Neural cell (in vitro differentiated cells): Measurements from ENCODE around the gene TAX1BP3.

ENCODE experiments used
- EP300 ChIP-seq: fragments of 450-650 bp; conservative IDR thresholded peaks from 2 replicates; pipeline ENCODE4 v1.6.1; 2014; ENCODE audit warnings: antibody characterized with exemption, mild to moderate bottlenecking, moderate library complexity; ENCODE audit not compliant: poor library complexity, severe bottlenecking
- EZH2 ChIP-seq: fragments of 200-600, 300-800 bp; shearing (Covaris generic), sonication (generic); IDR thresholded peaks from 2 replicates; pipeline ENCODE4 v1.6.1; 2014; ENCODE audit warnings: antibody characterized with exemption, low read length, borderline replicate concordance, mild to moderate bottlenecking; ENCODE audit not compliant: insufficient read depth, poor library complexity, severe bottlenecking
- POLR2AphosphoS5 ChIP-seq: IDR thresholded peaks from 2 replicates; pipeline ENCODE4 v1.6.1; 2012
- RAD21 ChIP-seq: fragments of 450-650 bp; conservative IDR thresholded peaks from 2 replicates; pipeline ENCODE4 v1.6.1; 2014; ENCODE audit warnings: antibody characterized with exemption, mild to moderate bottlenecking, moderate library complexity
- TAF1 ChIP-seq: IDR thresholded peaks from 2 replicates; pipeline ENCODE4 v1.6.1; 2012; ENCODE audit warnings: low read depth
- TF ChIP-seq, protein P1 (sequence below): IDR thresholded peaks from 2 replicates; pipeline ENCODE4 v1.6.1; 2012; ENCODE audit warnings: borderline replicate concordance
- TF ChIP-seq, protein P2 (sequence below): fragments of 450-650 bp; IDR thresholded peaks from 2 replicates; pipeline ENCODE4 v1.5.1; 2014; ENCODE audit warnings: antibody characterized with exemption, mild to moderate bottlenecking, moderate library complexity; ENCODE audit not compliant: poor library complexity, severe bottlenecking

DNA sequence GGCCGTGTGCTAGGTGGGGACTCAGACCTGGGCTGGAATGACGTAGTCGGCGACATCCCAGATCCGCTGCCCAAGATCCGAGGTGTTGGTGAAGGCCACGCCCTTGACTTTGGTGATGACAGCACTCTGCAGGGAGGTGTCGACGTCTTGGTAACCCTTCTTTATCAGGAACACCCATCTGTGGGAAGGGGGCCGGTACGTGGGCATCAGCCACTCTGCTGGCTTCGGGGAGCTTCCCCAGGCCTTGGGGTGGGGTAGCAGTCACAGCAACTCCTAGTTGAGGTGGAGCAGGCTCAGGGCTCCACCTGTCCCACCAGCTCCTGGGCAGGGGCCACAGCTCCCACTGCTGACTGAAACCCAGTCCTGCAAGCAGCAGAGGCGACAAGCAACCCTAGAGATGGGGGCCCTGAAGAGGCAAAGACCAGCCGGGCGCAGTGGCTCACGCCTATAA is 23.3 kb upstream of the TAX1BP3 start:
- TF ChIP-seq, protein P1, sequence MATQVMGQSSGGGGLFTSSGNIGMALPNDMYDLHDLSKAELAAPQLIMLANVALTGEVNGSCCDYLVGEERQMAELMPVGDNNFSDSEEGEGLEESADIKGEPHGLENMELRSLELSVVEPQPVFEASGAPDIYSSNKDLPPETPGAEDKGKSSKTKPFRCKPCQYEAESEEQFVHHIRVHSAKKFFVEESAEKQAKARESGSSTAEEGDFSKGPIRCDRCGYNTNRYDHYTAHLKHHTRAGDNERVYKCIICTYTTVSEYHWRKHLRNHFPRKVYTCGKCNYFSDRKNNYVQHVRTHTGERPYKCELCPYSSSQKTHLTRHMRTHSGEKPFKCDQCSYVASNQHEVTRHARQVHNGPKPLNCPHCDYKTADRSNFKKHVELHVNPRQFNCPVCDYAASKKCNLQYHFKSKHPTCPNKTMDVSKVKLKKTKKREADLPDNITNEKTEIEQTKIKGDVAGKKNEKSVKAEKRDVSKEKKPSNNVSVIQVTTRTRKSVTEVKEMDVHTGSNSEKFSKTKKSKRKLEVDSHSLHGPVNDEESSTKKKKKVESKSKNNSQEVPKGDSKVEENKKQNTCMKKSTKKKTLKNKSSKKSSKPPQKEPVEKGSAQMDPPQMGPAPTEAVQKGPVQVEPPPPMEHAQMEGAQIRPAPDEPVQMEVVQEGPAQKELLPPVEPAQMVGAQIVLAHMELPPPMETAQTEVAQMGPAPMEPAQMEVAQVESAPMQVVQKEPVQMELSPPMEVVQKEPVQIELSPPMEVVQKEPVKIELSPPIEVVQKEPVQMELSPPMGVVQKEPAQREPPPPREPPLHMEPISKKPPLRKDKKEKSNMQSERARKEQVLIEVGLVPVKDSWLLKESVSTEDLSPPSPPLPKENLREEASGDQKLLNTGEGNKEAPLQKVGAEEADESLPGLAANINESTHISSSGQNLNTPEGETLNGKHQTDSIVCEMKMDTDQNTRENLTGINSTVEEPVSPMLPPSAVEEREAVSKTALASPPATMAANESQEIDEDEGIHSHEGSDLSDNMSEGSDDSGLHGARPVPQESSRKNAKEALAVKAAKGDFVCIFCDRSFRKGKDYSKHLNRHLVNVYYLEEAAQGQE, result no peak
- TF ChIP-seq POLR2AphosphoS5 (no peak), TAF1 (no peak), EZH2 (no peak), EP300 (no peak), RAD21 (no peak)
- TF ChIP-seq, protein P2, sequence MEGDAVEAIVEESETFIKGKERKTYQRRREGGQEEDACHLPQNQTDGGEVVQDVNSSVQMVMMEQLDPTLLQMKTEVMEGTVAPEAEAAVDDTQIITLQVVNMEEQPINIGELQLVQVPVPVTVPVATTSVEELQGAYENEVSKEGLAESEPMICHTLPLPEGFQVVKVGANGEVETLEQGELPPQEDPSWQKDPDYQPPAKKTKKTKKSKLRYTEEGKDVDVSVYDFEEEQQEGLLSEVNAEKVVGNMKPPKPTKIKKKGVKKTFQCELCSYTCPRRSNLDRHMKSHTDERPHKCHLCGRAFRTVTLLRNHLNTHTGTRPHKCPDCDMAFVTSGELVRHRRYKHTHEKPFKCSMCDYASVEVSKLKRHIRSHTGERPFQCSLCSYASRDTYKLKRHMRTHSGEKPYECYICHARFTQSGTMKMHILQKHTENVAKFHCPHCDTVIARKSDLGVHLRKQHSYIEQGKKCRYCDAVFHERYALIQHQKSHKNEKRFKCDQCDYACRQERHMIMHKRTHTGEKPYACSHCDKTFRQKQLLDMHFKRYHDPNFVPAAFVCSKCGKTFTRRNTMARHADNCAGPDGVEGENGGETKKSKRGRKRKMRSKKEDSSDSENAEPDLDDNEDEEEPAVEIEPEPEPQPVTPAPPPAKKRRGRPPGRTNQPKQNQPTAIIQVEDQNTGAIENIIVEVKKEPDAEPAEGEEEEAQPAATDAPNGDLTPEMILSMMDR, result no peak
